Activated naive CD8-positive, alpha-beta T cell treated with anti-CD3 and anti-CD28 coated beads, Interleukin-2, amount 10 ng/mL, durations not matched to agents 7 days and 5 days (primary cell): ENCODE measurements around the gene PTH1R. TPM values are rescaled to one million over a fixed set of nuclear protein-coding genes. Genes with fewer than 3 reads are reported as not detected.
"Not testable (repeated sequence)": the region's sequence is repeated elsewhere in the genome, so short reads cannot be mapped to it uniquely, and the experiment has no call there.

Source experiments
- ATAC-seq: fragments of 150-1000 bp; cut with Tn5 transposase; one replicate; pipeline ENCODE4 v1.10.0; 2021; ENCODE audit warnings: low read depth, moderate library complexity
- POLR2A ChIA-PET: fragments of 350-600 bp; sonication (Branson Sonifier 250); formaldehyde crosslinking; loops from one replicate; lab custom pipeline; 2021; ENCODE audit warnings: antibody characterized with exemption; lab: Charles Lee
- DNase-seq: peaks from one replicate; pipeline ENCODE4 v3.0.0; 2021
- H3K27ac Mint-ChIP-seq: one replicate; pipeline ENCODE4 v1.8.0; 2022; ENCODE audit warnings: mild to moderate bottlenecking, mixed read lengths
- H3K27me3 Mint-ChIP-seq: one replicate; pipeline ENCODE4 v1.8.0; 2022; ENCODE audit warnings: mild to moderate bottlenecking, moderate library complexity, mixed read lengths
- H3K36me3 Mint-ChIP-seq: one replicate; pipeline ENCODE4 v1.8.0; 2021; ENCODE audit warnings: mild to moderate bottlenecking, mixed read lengths
- H3K4me1 Mint-ChIP-seq: one replicate; pipeline ENCODE4 v1.8.0; 2021; ENCODE audit warnings: mixed read lengths
- H3K4me3 Mint-ChIP-seq: one replicate; pipeline ENCODE4 v1.8.0; 2022; ENCODE audit warnings: mild to moderate bottlenecking, moderate library complexity, mixed read lengths
- H3K9me3 Mint-ChIP-seq: one replicate; pipeline ENCODE4 v1.8.0; 2021; ENCODE audit warnings: mixed read lengths
- total RNA-seq, 2 experiments: library from RNA; stranded (reverse); gene quantifications; one replicate each; pipeline ENCODE4 v1.2.3, GENCODE V29; 2021

The PTH1R gene
- total RNA-seq, 2 experiments from 2014 or later, result not detected

- Mint-ChIP-seq H3K36me3 (no peaks in the 10 kb centered on the region), H3K9me3 (no peaks in the 10 kb centered on the region), H3K4me1 (peaks cover 5% of the 10 kb centered on the region), H3K27ac (no peak overlapping the region), H3K27me3 (no peaks in the 10 kb centered on the region), H3K4me3 (no peak overlapping the region)
- DNase-seq (peak; percentile 28), ATAC-seq (no peak)
- POLR2A ChIA-PET, result no interaction called here
Observed at GRCh38 chr3:46905661-46906451, 28.3 kb downstream of the PTH1R start.

GRCh38 chr3:46906471-46907058 is 29.0 kb downstream of the PTH1R start:
- Mint-ChIP-seq H3K36me3 (no peaks in the 10 kb centered on the region), H3K9me3 (no peaks in the 10 kb centered on the region), H3K27me3 (no peaks in the 10 kb centered on the region), H3K27ac (no peak overlapping the region), H3K4me1 (peaks cover 5% of the 10 kb centered on the region), H3K4me3 (no peak overlapping the region)
- ATAC-seq, result no peak
- peak; percentile 23 for DNase-seq
- POLR2A ChIA-PET, result no interaction called here

- Mint-ChIP-seq H3K4me1 (peaks cover 5% of the 10 kb centered on the region), H3K9me3 (no peaks in the 10 kb centered on the region), H3K36me3 (peaks cover under 1% of the 10 kb centered on the region), H3K27me3 (no peaks in the 10 kb centered on the region), H3K4me3 (no peak overlapping the region), H3K27ac (peak overlapping the region; percentile 28)
- peak; percentile 15 for DNase-seq
- POLR2A ChIA-PET, result no interaction called here
- no peak for ATAC-seq
Observed at GRCh38 chr3:46907271-46907670, 29.8 kb downstream of the PTH1R start.

GRCh38 chr3:46907960-46908293 is 30.4 kb downstream of the PTH1R start:
- Mint-ChIP-seq H3K4me3 (no peak overlapping the region), H3K9me3 (no peaks in the 10 kb centered on the region), H3K27ac (no peak overlapping the region), H3K36me3 (peaks cover 2% of the 10 kb centered on the region), H3K4me1 (peaks cover 5% of the 10 kb centered on the region), H3K27me3 (no peaks in the 10 kb centered on the region)
- DNase-seq, result no peak
- POLR2A ChIA-PET, result no interaction called here
- ATAC-seq, result no peak

GRCh38 chr3:46908294-46908985 is 30.9 kb downstream of the PTH1R start:
- no peaks in the 10 kb centered on the region for H3K27me3 Mint-ChIP-seq
- H3K4me3 Mint-ChIP-seq, result no peak overlapping the region
- POLR2A ChIA-PET, result no interaction called here

GRCh38 chr3:46908986-46909534 is 31.5 kb downstream of the PTH1R start:
- peaks cover 8% of the 10 kb centered on the region for H3K4me1 Mint-ChIP-seq
- H3K4me3 Mint-ChIP-seq, result no peak overlapping the region
- POLR2A ChIA-PET, result no interaction called here

More at GRCh38 chr3:46908294-46908985, 30.9 kb downstream of the PTH1R start:
- Mint-ChIP-seq H3K4me1 (peaks cover 7% of the 10 kb centered on the region), H3K9me3 (no peaks in the 10 kb centered on the region), H3K36me3 (peaks cover 2% of the 10 kb centered on the region), H3K27ac (no peak overlapping the region)
- ATAC-seq (no peak), DNase-seq (peak; percentile 22)

GRCh38 chr3:46909535-46910161 is 32.1 kb downstream of the PTH1R start:
- Mint-ChIP-seq H3K36me3 (peaks cover 2% of the 10 kb centered on the region), H3K27ac (peak overlapping the region; percentile 14), H3K27me3 (no peaks in the 10 kb centered on the region), H3K4me3 (no peak overlapping the region), H3K9me3 (no peaks in the 10 kb centered on the region), H3K4me1 (peaks cover 8% of the 10 kb centered on the region)
- ATAC-seq (peak; percentile 80), DNase-seq (peak; percentile 81)
- POLR2A ChIA-PET, result no interaction called here

More at GRCh38 chr3:46908986-46909534, 31.5 kb downstream of the PTH1R start:
- Mint-ChIP-seq H3K36me3 (peaks cover 2% of the 10 kb centered on the region), H3K27ac (no peak overlapping the region), H3K9me3 (no peaks in the 10 kb centered on the region), H3K27me3 (no peaks in the 10 kb centered on the region)
- DNase-seq, result no peak
- ATAC-seq, result peak; percentile 8

- no peaks in the 10 kb centered on the region for H3K27me3 Mint-ChIP-seq
- POLR2A ChIA-PET, result no interaction called here
- H3K4me1 Mint-ChIP-seq, result peaks cover 9% of the 10 kb centered on the region
- ATAC-seq, result no peak
- DNase-seq, result peak; percentile 21
- no peak overlapping the region for H3K4me3 Mint-ChIP-seq
- H3K36me3 Mint-ChIP-seq, result peaks cover 4% of the 10 kb centered on the region
- no peaks in the 10 kb centered on the region for H3K9me3 Mint-ChIP-seq
- no peak overlapping the region for H3K27ac Mint-ChIP-seq
Observed at GRCh38 chr3:46910166-46910760, 32.7 kb downstream of the PTH1R start.

- H3K27me3 Mint-ChIP-seq, H3K27ac Mint-ChIP-seq, ATAC-seq, DNase-seq, H3K36me3 Mint-ChIP-seq, H3K9me3 Mint-ChIP-seq, H3K4me3 Mint-ChIP-seq: not testable (repeated sequence)
- peaks cover 11% of the 10 kb centered on the region for H3K4me1 Mint-ChIP-seq
- POLR2A ChIA-PET, result interaction anchor here (1.1 kb wide), 1 partner anchor 65 kb away, joined by 3 read pairs; no protein-coding TSS in a partner anchor
Observed at GRCh38 chr3:46910914-46911313, 33.4 kb downstream of the PTH1R start.

- no peak overlapping the region for H3K27ac Mint-ChIP-seq
- no peaks in the 10 kb centered on the region for H3K27me3 Mint-ChIP-seq
- peaks cover 2% of the 10 kb centered on the region for H3K9me3 Mint-ChIP-seq
- peaks cover 21% of the 10 kb centered on the region for H3K36me3 Mint-ChIP-seq
- POLR2A ChIA-PET, result no interaction called here
- no peak overlapping the region for H3K4me3 Mint-ChIP-seq
- peaks cover 14% of the 10 kb centered on the region for H3K4me1 Mint-ChIP-seq
- ATAC-seq (no peak), DNase-seq (no peak)
Observed at GRCh38 chr3:46912986-46913385, 35.5 kb downstream of the PTH1R start.

GRCh38 chr3:46913644-46914043 is 36.1 kb downstream of the PTH1R start:
- ATAC-seq (no peak), DNase-seq (peak; percentile 22)
- Mint-ChIP-seq H3K36me3 (peaks cover 28% of the 10 kb centered on the region), H3K4me3 (no peak overlapping the region), H3K27me3 (no peaks in the 10 kb centered on the region), H3K9me3 (peaks cover 2% of the 10 kb centered on the region), H3K27ac (no peak overlapping the region), H3K4me1 (peaks cover 17% of the 10 kb centered on the region)
- POLR2A ChIA-PET, result no interaction called here

GRCh38 chr3:46914849-46915248 is 37.3 kb downstream of the PTH1R start:
- POLR2A ChIA-PET, result interaction anchor here (0.6 to 0.7 kb wide), 2 partner anchors 15 to 158 kb away, joined by 3 to 8 read pairs; no protein-coding TSS in a partner anchor
- ATAC-seq, result no peak
- no peaks in the 10 kb centered on the region for H3K27me3 Mint-ChIP-seq
- no peak overlapping the region for H3K4me3 Mint-ChIP-seq
- peaks cover 17% of the 10 kb centered on the region for H3K4me1 Mint-ChIP-seq
- H3K9me3 Mint-ChIP-seq, result peaks cover 2% of the 10 kb centered on the region
- peaks cover 37% of the 10 kb centered on the region for H3K36me3 Mint-ChIP-seq
- DNase-seq, result no peak
- H3K27ac Mint-ChIP-seq, result no peak overlapping the region
